IMR-90 (cell line): ENCODE results near the gene SEPSECS. TPM values are rescaled to one million over a fixed set of nuclear protein-coding genes. Genes with fewer than 3 reads are reported as not detected.

Source experiments
- ATAC-seq: fragments of 200-7000 bp; cut with Tn5 transposase; 2 replicates; pipeline ENCODE4 v1.9.1; 2020; ENCODE audit warnings: low read depth, mild to moderate bottlenecking, moderate library complexity
- BruUV-seq: library from RNA; stranded (reverse); fragments of 400-500 nt; replicated peaks from 2 replicates; lab custom pipeline; 2021; lab: Mats Ljungman, UMichigan
- CTCF ChIA-PET: fragments of 300-600 bp; formaldehyde crosslinking; extraction: SDS; loops from one replicate; lab custom pipeline; 2021; ENCODE audit warnings: antibody characterized with exemption; lab: Yijun Ruan, JAX
- POLR2A ChIA-PET: fragments of 300-600 bp; sonication (Branson Sonifier 250); formaldehyde crosslinking; loops from one replicate; lab custom pipeline; 2022; ENCODE audit warnings: antibody characterized with exemption; ENCODE audit not compliant: unreplicated experiment; lab: Charles Lee
- DNase-seq: peaks from one replicate; pipeline ENCODE4 v3.0.0; 2013
- H2AFZ ChIP-seq: replicated peaks from 2 replicates; pipeline ENCODE3; 2013; ENCODE audit warnings: low read length, mild to moderate bottlenecking; ENCODE audit not compliant: poor library complexity
- H2AK5ac ChIP-seq: 2 replicates; pipeline ENCODE4 v1.6.1; 2013; ENCODE audit warnings: low read depth, low read length, inconsistent platforms
- H2AK9ac ChIP-seq: replicated peaks from 2 replicates; pipeline ENCODE3; 2013; ENCODE audit warnings: mild to moderate bottlenecking, low read depth, low read length, moderate library complexity; ENCODE audit not compliant: poor library complexity
- H2BK120ac ChIP-seq: 2 replicates; pipeline ENCODE4 v1.6.1; 2013; ENCODE audit warnings: low read depth, low read length, inconsistent platforms
- H2BK15ac ChIP-seq: 3 replicates; pipeline ENCODE4 v1.6.1; 2013; ENCODE audit warnings: low read depth, low read length, inconsistent platforms
- H2BK20ac ChIP-seq: 2 replicates; pipeline ENCODE4 v1.6.1; 2013; ENCODE audit warnings: low read depth, mild to moderate bottlenecking, inconsistent platforms, low read length, moderate library complexity
- H2BK5ac ChIP-seq: 2 replicates; pipeline ENCODE4 v1.6.1; 2013; ENCODE audit warnings: mild to moderate bottlenecking, low read depth, low read length, inconsistent platforms; ENCODE audit not compliant: poor library complexity, severe bottlenecking
- H3K14ac ChIP-seq: replicated peaks from 2 replicates; pipeline ENCODE4 v1.6.1; 2013; ENCODE audit warnings: low read depth, low read length, inconsistent platforms
- H3K18ac ChIP-seq: 2 replicates; pipeline ENCODE4 v1.6.1; 2013; ENCODE audit warnings: low read depth, low read length, control low read depth
- H3K23ac ChIP-seq: 2 replicates; pipeline ENCODE4 v1.6.1; 2013; ENCODE audit warnings: low read depth, low read length, inconsistent platforms
- H3K27ac ChIP-seq: 2 replicates; pipeline ENCODE4 v1.5.1; 2013; ENCODE audit warnings: mild to moderate bottlenecking, control low read depth, low read length; ENCODE audit not compliant: insufficient read depth
- H3K27me3 ChIP-seq: 2 replicates; pipeline ENCODE4 v1.6.1; 2013; ENCODE audit warnings: low read length; ENCODE audit not compliant: control insufficient read depth, insufficient read depth
- H3K36me3 ChIP-seq: 2 replicates; pipeline ENCODE4 v1.6.1; 2013; ENCODE audit warnings: low read length, mixed read lengths; ENCODE audit not compliant: control insufficient read depth, insufficient read depth
- H3K4ac ChIP-seq: 2 replicates; pipeline ENCODE4 v1.6.1; 2013; ENCODE audit warnings: low read depth, low read length, inconsistent platforms
- H3K4me1 ChIP-seq: 2 replicates; pipeline ENCODE4 v1.6.1; 2013; ENCODE audit warnings: low read length, mixed read lengths; ENCODE audit not compliant: control insufficient read depth, insufficient read depth
- H3K4me2 ChIP-seq: 2 replicates; pipeline ENCODE4 v1.6.1; 2013; ENCODE audit warnings: low read depth, mild to moderate bottlenecking, control low read depth, low read length, moderate library complexity
- H3K4me3 ChIP-seq: 2 replicates; pipeline ENCODE4 v1.5.1; 2013; ENCODE audit warnings: low read depth, mild to moderate bottlenecking, control low read depth, low read length, moderate library complexity; ENCODE audit not compliant: insufficient read depth
- H3K56ac ChIP-seq: 2 replicates; pipeline ENCODE4 v1.6.1; 2013; ENCODE audit warnings: low read length, inconsistent platforms; ENCODE audit not compliant: insufficient read depth; ENCODE audit errors: extremely low read depth
- H3K79me1 ChIP-seq, 2 experiments: 2 replicates each; pipeline ENCODE4 v1.6.1; 2013; ENCODE audit warnings: low read length in 2 of 2, inconsistent platforms in 1 of 2, low read depth in 1 of 2
- H3K9ac ChIP-seq: 2 replicates; pipeline ENCODE4 v1.6.1; 2013; ENCODE audit warnings: low read depth, low read length, control low read depth
- H3K9me1 ChIP-seq: 2 replicates; pipeline ENCODE4 v1.6.1; 2013; ENCODE audit warnings: low read length, inconsistent platforms; ENCODE audit not compliant: insufficient read depth
- H3K9me3 ChIP-seq: 2 replicates; pipeline ENCODE4 v1.6.1; 2013; ENCODE audit warnings: low read length; ENCODE audit not compliant: control insufficient read depth, insufficient read depth
- H4K20me1 ChIP-seq: 2 replicates; pipeline ENCODE4 v1.6.1; 2013; ENCODE audit warnings: low read length, inconsistent platforms; ENCODE audit not compliant: insufficient read depth
- H4K5ac ChIP-seq: 2 replicates; pipeline ENCODE4 v1.6.1; 2013; ENCODE audit warnings: mild to moderate bottlenecking, low read depth, low read length, control low read depth
- H4K8ac ChIP-seq, 2 experiments: 2 replicates each; pipeline ENCODE4 v1.6.1; 2013; ENCODE audit warnings: low read depth in 2 of 2, low read length in 2 of 2, control low read depth in 1 of 2, inconsistent platforms in 1 of 2
- H4K91ac ChIP-seq: 2 replicates; pipeline ENCODE4 v1.6.1; 2013; ENCODE audit warnings: low read depth, low read length, inconsistent platforms; ENCODE audit not compliant: insufficient read depth
- BHLHE40 ChIP-seq: fragments of 150-350 bp; IDR thresholded peaks from 2 replicates; pipeline ENCODE4 v1.6.1; 2016; ENCODE audit warnings: mild to moderate bottlenecking, low read depth, low read length
- CEBPB ChIP-seq: IDR thresholded peaks from 2 replicates; pipeline ENCODE4 v1.6.1; 2012; ENCODE audit warnings: low read depth, low read length, improper control_type of control experiment
- CHD1 ChIP-seq: IDR thresholded peaks from 2 replicates; pipeline ENCODE4 v1.6.1; 2012; ENCODE audit warnings: low read depth, low read length, improper control_type of control experiment
- CTCF ChIP-seq: conservative IDR thresholded peaks from 2 replicates; pipeline ENCODE4 v1.5.1; 2012; ENCODE audit warnings: mild to moderate bottlenecking, low read depth, low read length, improper control_type of control experiment
- ELK1 ChIP-seq: fragments of 150-350 bp; IDR thresholded peaks from 2 replicates; pipeline ENCODE4 v1.6.1; 2016; ENCODE audit warnings: low read depth, mild to moderate bottlenecking, low read length, moderate library complexity, borderline replicate concordance
- FOS ChIP-seq: fragments of 150-350 bp; IDR thresholded peaks from 2 replicates; pipeline ENCODE4 v1.6.1; 2016; ENCODE audit warnings: low read depth, low read length
- MAFK ChIP-seq: IDR thresholded peaks from 2 replicates; pipeline ENCODE4 v1.6.1; 2012; ENCODE audit warnings: low read depth, low read length, improper control_type of control experiment
- MAZ ChIP-seq: IDR thresholded peaks from 2 replicates; pipeline ENCODE4 v1.6.1; 2012; ENCODE audit warnings: low read depth, mild to moderate bottlenecking, low read length, improper control_type of control experiment, moderate library complexity, borderline replicate concordance
- MXI1 ChIP-seq: IDR thresholded peaks from 2 replicates; pipeline ENCODE4 v1.6.1; 2012; ENCODE audit warnings: low read depth, mild to moderate bottlenecking, low read length, moderate library complexity, borderline replicate concordance
- NFE2L2 ChIP-seq: fragments of 150-350 bp; IDR thresholded peaks from 2 replicates; pipeline ENCODE4 v1.6.1; 2016; ENCODE audit warnings: low read depth, mild to moderate bottlenecking, low read length
- POLR2A ChIP-seq: IDR thresholded peaks from 2 replicates; pipeline ENCODE4 v1.6.1; 2012; ENCODE audit warnings: mild to moderate bottlenecking, low read depth, low read length
- RAD21 ChIP-seq: IDR thresholded peaks from 2 replicates; pipeline ENCODE4 v1.6.1; 2012; ENCODE audit warnings: low read length, improper control_type of control experiment
- RCOR1 ChIP-seq: IDR thresholded peaks from 2 replicates; pipeline ENCODE4 v1.6.1; 2012; ENCODE audit warnings: mild to moderate bottlenecking, low read length, improper control_type of control experiment; ENCODE audit not compliant: insufficient replicate concordance
- RFX5 ChIP-seq: IDR thresholded peaks from 2 replicates; pipeline ENCODE4 v1.8.0; 2012; ENCODE audit warnings: low read depth, mild to moderate bottlenecking, low read length, moderate library complexity
- SMC3 ChIP-seq: fragments of 150-350 bp; IDR thresholded peaks from 2 replicates; pipeline ENCODE4 v1.6.1; 2016; ENCODE audit warnings: low read depth, mild to moderate bottlenecking, antibody characterized with exemption, low read length, moderate library complexity
- USF2 ChIP-seq: fragments of 150-350 bp; IDR thresholded peaks from 2 replicates; pipeline ENCODE4 v1.6.1; 2017; ENCODE audit warnings: mild to moderate bottlenecking, antibody characterized with exemption, low read length, low read depth
- WGBS, 2 experiments: methylation state at CpG; one replicate each; pipeline versions ENCODE4 v1.1.5 to v1.1.7; 2013; ENCODE audit warnings: missing lambda C conversion rate in 2 of 2; ENCODE audit not compliant: insufficient read length in 1 of 2; ENCODE audit errors: extremely low coverage in 2 of 2; 5-methylcytosine and 5-hydroxymethylcytosine counted together
- dilution Hi-C: fragments of 300-500 bp; cut with HindIII; formaldehyde crosslinking; loops from one replicate; pipeline ENCODE4 v1.14.3; 2018; ENCODE audit warnings: low sequenced_read_pairs; ENCODE audit not compliant: unreplicated experiment
- in situ Hi-C: fragments of 300-500 bp; cut with MboI; formaldehyde crosslinking; loops from 3 replicates; pipeline ENCODE4 v1.14.3; 2019; ENCODE audit warnings: low sequenced_read_pairs, inconsistent platforms, mixed read lengths
- intact Hi-C: fragments of 100-400 bp; cut with micrococcal nuclease; formaldehyde crosslinking; loops from 2 replicates; pipeline ENCODE4 v1.10.0; 2022
- polyA plus RNA-seq, 3 experiments: library from polyadenylated mRNA; depleted of rRNA; stranded (reverse); fragments of >200 nt; gene quantifications; 2 replicates each; pipeline ENCODE4 v1.2.3, GENCODE V29; 2012; ENCODE audit warnings: low replicate concordance in 1 of 3
- total RNA-seq: library from RNA; depleted of rRNA; stranded (reverse); fragments of >200 nt; gene quantifications from 2 replicates; pipeline ENCODE4 v1.2.3, GENCODE V29; 2012

SEPSECS gene
- total and polyA plus RNA-seq, 2 of the 4 experiments (the other 2 are of a cell fraction): 1.7 to 5.0 TPM

GRCh38 chr4:25117716-25118472, 42.4 kb downstream of the SEPSECS start:
- Histone ChIP-seq H2AFZ (no peak overlapping the region), H3K27ac (no peak overlapping the region), H2AK9ac (no peak overlapping the region), H3K23ac (no peak overlapping the region), H2BK120ac (no peak overlapping the region), H3K56ac (no peak overlapping the region), H3K14ac (no peak overlapping the region), H2BK20ac (no peak overlapping the region), H4K5ac (no peak overlapping the region), H2AK5ac (no peak overlapping the region), H4K91ac (no peak overlapping the region), H3K9me3 (no peaks in the 10 kb centered on the region), H2BK15ac (no peak overlapping the region), H2BK5ac (no peak overlapping the region), H4K20me1 (no peaks in the 10 kb centered on the region), H3K79me1 (no peaks in the 10 kb centered on the region), H3K4me1 (no peaks in the 10 kb centered on the region), H3K9me1 (no peaks in the 10 kb centered on the region), H3K9ac (no peak overlapping the region), H3K36me3 (no peaks in the 10 kb centered on the region), H3K4me3 (no peak overlapping the region), H3K18ac (no peak overlapping the region), H4K8ac (no peak overlapping the region), H3K27me3 (peaks cover 3% of the 10 kb centered on the region), H3K4ac (no peak overlapping the region), H3K4me2 (no peak overlapping the region)
- no peak for DNase-seq
- dilution Hi-C loops: no loop called here
- WGBS, 2 experiments: 83% methylated on average over 2 of the region's 6 CpGs; no CpG with 5 or more reads in 1 of the 2 experiments
- ATAC-seq: no peak
- no peak for TF ChIP-seq MAZ
- no peak for TF ChIP-seq POLR2A
- no peak for TF ChIP-seq USF2
- TF ChIP-seq RCOR1: no peak
- TF ChIP-seq NFE2L2: no peak
- no peak for TF ChIP-seq FOS
- TF ChIP-seq ELK1: no peak
- no peak for TF ChIP-seq CEBPB
- no peak for TF ChIP-seq MAFK
- no peak for TF ChIP-seq RFX5
- no peak for TF ChIP-seq RAD21
- no peak for TF ChIP-seq MXI1
- TF ChIP-seq BHLHE40: no peak
- no peak for TF ChIP-seq CTCF
- no peak for TF ChIP-seq SMC3
- no peak for TF ChIP-seq CHD1
- BruUV-seq: no TSS peak
- ChIA-PET POLR2A (no interaction called here), CTCF (interaction anchor here (1.0 kb wide), 1 partner anchor 27 kb away, joined by 3 read pairs; no protein-coding TSS in a partner anchor)
- in situ Hi-C loops: no loop called here
- intact Hi-C loops: no loop called here
